B cell (primary cell): Measurements from ENCODE around the gene TMOD4. TPM values are rescaled to one million over a fixed set of nuclear protein-coding genes. Genes with fewer than 3 reads are reported as not detected.
A peak's percentile ranks its signal among the peaks of the same experiment; 100 is the strongest.

Experiments
- ATAC-seq: fragments of 200-7000 bp; cut with Tn5 transposase; one replicate; pipeline ENCODE4 v1.10.0; 2021; ENCODE audit warnings: low read depth, mild to moderate bottlenecking, moderate number of reproducible peaks, moderate library complexity
- CTCF ChIA-PET: fragments of 350-600 bp; sonication (Branson Sonifier 250); formaldehyde crosslinking; loops from one replicate; lab custom pipeline; 2021; ENCODE audit warnings: antibody characterized with exemption, inconsistent platforms; lab: Charles Lee
- POLR2A ChIA-PET: fragments of 350-600 bp; sonication (Branson Sonifier 250); formaldehyde crosslinking; loops from one replicate; lab custom pipeline; 2021; ENCODE audit warnings: antibody characterized with exemption; lab: Charles Lee
- DNase-seq: peaks from one replicate; pipeline ENCODE4 v3.0.0; 2013
- H2AFZ ChIP-seq: 2 replicates; pipeline ENCODE4 v1.6.1; 2012; ENCODE audit warnings: mild to moderate bottlenecking, low read depth, low read length; ENCODE audit not compliant: insufficient read depth, poor library complexity, severe bottlenecking
- H3K27ac ChIP-seq, 2 donors: 1 replicate in 1 of 2; 2 replicates in 1 of 2; pipeline ENCODE4 v1.5.1; 2012 to 2013; ENCODE audit warnings: low read length in 2 of 2, mild to moderate bottlenecking in 2 of 2, moderate library complexity in 1 of 2
- H3K27me3 ChIP-seq, 4 experiments: fragments of 200-600 bp in 1 of 4; sonication (generic) in 1 of 4; replicated peaks in 1 of 4; 1 replicate in 2 of 4; 2 replicates in 2 of 4; pipeline versions ENCODE4 v1.6.1 to v1.7.0; 2013 to 2016; ENCODE audit warnings: low read length in 3 of 4, mild to moderate bottlenecking in 2 of 4, mixed read lengths in 1 of 4, moderate library complexity in 1 of 4; ENCODE audit not compliant: insufficient read depth in 4 of 4, control insufficient read depth in 3 of 4; ENCODE audit errors: control extremely low read depth in 1 of 4
- H3K36me3 ChIP-seq, 2 experiments: replicated peaks in 1 of 2; 1 replicate in 1 of 2; 2 replicates in 1 of 2; pipeline versions ENCODE4 v1.6.1 to v1.7.1; 2013; ENCODE audit warnings: low read length in 1 of 2; ENCODE audit not compliant: insufficient read depth in 2 of 2, control insufficient read depth in 1 of 2; ENCODE audit errors: control extremely low read depth in 1 of 2, extremely low read depth in 1 of 2
- H3K4me1 ChIP-seq, 2 donors: fragments of 200-600 bp in 1 of 2; sonication (generic) in 1 of 2; 1 replicate in 1 of 2; 2 replicates in 1 of 2; pipeline versions ENCODE4 v1.5.1 to v1.6.1; 2013 to 2017; ENCODE audit warnings: low read length in 2 of 2; ENCODE audit not compliant: control insufficient read depth in 2 of 2, insufficient read depth in 2 of 2
- H3K4me2 ChIP-seq: replicated peaks from 2 replicates; pipeline ENCODE3; 2012; ENCODE audit warnings: mild to moderate bottlenecking, low read depth, low read length; ENCODE audit not compliant: poor library complexity, severe bottlenecking
- H3K4me3 ChIP-seq, 5 experiments: fragments of 200-600 bp in 1 of 5; sonication (generic) in 1 of 5; 1 replicate in 3 of 5; 2 replicates in 2 of 5; pipeline versions ENCODE4 v1.5.1 to v1.7.0; 2011 to 2016; ENCODE audit warnings: low read length in 4 of 5, mild to moderate bottlenecking in 4 of 5, low read depth in 2 of 5, control low read depth in 1 of 5, moderate library complexity in 1 of 5; ENCODE audit not compliant: insufficient read depth in 1 of 5; ENCODE audit errors: control extremely low read depth in 1 of 5, extremely low read depth in 1 of 5
- H3K79me2 ChIP-seq: fragments of 200-600 bp; sonication (generic); one replicate; pipeline ENCODE4 v1.6.0; 2016; ENCODE audit warnings: low read length; ENCODE audit not compliant: control insufficient read depth, insufficient read depth
- H3K9ac ChIP-seq: fragments of 200-600 bp; sonication (generic); 2 replicates; pipeline ENCODE4 v1.6.1; 2017; ENCODE audit warnings: mild to moderate bottlenecking, low read length, moderate library complexity
- H3K9me3 ChIP-seq, 3 donors: one replicate each; pipeline versions ENCODE4 v1.6.1 to v1.7.1; 2013; ENCODE audit warnings: low read length in 2 of 3; ENCODE audit not compliant: control insufficient read depth in 2 of 3, insufficient read depth in 1 of 3; ENCODE audit errors: control extremely low read depth in 1 of 3
- H4K20me1 ChIP-seq: 2 replicates; pipeline ENCODE4 v1.6.0; 2012; ENCODE audit warnings: mild to moderate bottlenecking, low read length; ENCODE audit not compliant: insufficient read depth, control insufficient read depth, poor library complexity, severe bottlenecking
- H3K27ac Mint-ChIP-seq: one replicate; pipeline ENCODE4 v1.8.0; 2021; ENCODE audit warnings: mixed read lengths
- H3K27me3 Mint-ChIP-seq: one replicate; pipeline ENCODE4 v1.8.0; 2021; ENCODE audit warnings: mixed read lengths
- H3K4me1 Mint-ChIP-seq: one replicate; pipeline ENCODE4 v1.8.0; 2021; ENCODE audit warnings: mixed read lengths
- H3K4me3 Mint-ChIP-seq: one replicate; pipeline ENCODE4 v1.8.0; 2021; ENCODE audit warnings: mixed read lengths
- H3K9me3 Mint-ChIP-seq: one replicate; pipeline ENCODE4 v1.8.0; 2022; ENCODE audit warnings: mixed read lengths; ENCODE audit not compliant: insufficient read depth
- CTCF ChIP-seq: fragments of 200-600 bp; IDR thresholded peaks from one replicate; pipeline ENCODE4 v1.8.0; 2022; ENCODE audit warnings: antibody characterized with exemption, mild to moderate bottlenecking
- EZH2 ChIP-seq: IDR thresholded peaks from 2 replicates; pipeline ENCODE4 v1.6.1; 2012; ENCODE audit warnings: borderline replicate concordance, low read depth, mild to moderate bottlenecking, moderate library complexity, low read length; ENCODE audit not compliant: insufficient read depth, poor library complexity, severe bottlenecking
- WGBS: methylation state at CpG from one replicate; pipeline ENCODE4 v1.1.5; 2013; ENCODE audit warnings: missing lambda C conversion rate; ENCODE audit not compliant: insufficient coverage; 5-methylcytosine and 5-hydroxymethylcytosine counted together
- intact Hi-C: fragments of 100-400 bp; cut with micrococcal nuclease; formaldehyde crosslinking; loops from one replicate; pipeline ENCODE4 v1.10.0; 2022
- polyA plus RNA-seq: library from polyadenylated mRNA; depleted of rRNA; stranded (reverse); fragments of >200 nt; gene quantifications from 2 replicates; pipeline ENCODE4 v1.2.3, GENCODE V29; 2012
- total RNA-seq, 2 donors: library from RNA; stranded (reverse); fragments of 120-200 nt in 1 of 2; gene quantifications; 1 replicate in 1 of 2; 2 replicates in 1 of 2; pipeline versions ENCODE4 v1.2.3 to v1.2.4, GENCODE V29; 2013 to 2022

The TMOD4 gene
- total and polyA plus RNA-seq, 2 donors (not counting 1 experiment from before 2014, with no cell fraction given), result 1.7 to 3.5 TPM

GRCh38 chr1:151221616-151222015, 45.8 kb upstream of the TMOD4 start:
- no peaks in the 10 kb centered on the region for H3K9me3 Mint-ChIP-seq
- POLR2A ChIA-PET, result no interaction called here
- intact Hi-C loops, result no loop called here
- WGBS, result no CpG with 5 or more reads among the region's 1 CpG
- Histone ChIP-seq H3K4me1 (no peaks in the 10 kb centered on the region), H3K9ac (no peak overlapping the region), H3K79me2 (peaks cover 73% of the 10 kb centered on the region), H3K27ac (no peak overlapping the region), H4K20me1 (peaks cover 44% of the 10 kb centered on the region), H3K4me3 (no peak overlapping the region), H3K27me3 (no peaks in the 10 kb centered on the region), H3K36me3 (peaks cover 7 to 29% of the 10 kb centered on the region in 2 experiments), H3K4me2 (no peak overlapping the region), H2AFZ (no peak overlapping the region), H3K9me3 (no peaks in the 10 kb centered on the region)
- DNase-seq, result no peak
- CTCF ChIA-PET, result interaction anchor here (0.5 kb wide), 1 partner anchor 32 kb away, joined by 3 read pairs; no protein-coding TSS in a partner anchor
- no peak for TF ChIP-seq EZH2
- no peak for TF ChIP-seq CTCF
- peaks cover 3% of the 10 kb centered on the region for H3K4me1 Mint-ChIP-seq
- ATAC-seq, result no peak
- no peaks in the 10 kb centered on the region for H3K27me3 Mint-ChIP-seq
- no peak overlapping the region for H3K27ac Mint-ChIP-seq
- H3K4me3 Mint-ChIP-seq, result no peak overlapping the region

DNA sequence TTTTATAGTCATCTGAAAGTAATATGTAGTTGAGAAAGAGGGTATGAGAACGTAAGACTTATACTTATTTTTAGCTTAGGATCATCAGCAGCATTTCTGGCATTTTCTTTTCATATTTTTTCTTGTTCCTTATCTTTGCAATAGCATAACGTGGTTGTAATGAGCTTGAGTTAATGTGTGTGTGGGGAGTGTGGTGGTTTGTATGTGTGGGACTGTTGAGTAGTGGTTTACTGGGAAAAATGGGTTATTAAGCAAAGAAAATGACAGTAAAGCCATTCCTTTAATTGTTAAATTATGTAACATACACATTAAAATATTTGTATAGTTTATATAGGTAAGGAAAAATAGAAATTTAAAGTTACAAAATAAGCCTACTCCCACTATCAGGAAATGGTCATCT, 37.8 kb upstream of the TMOD4 start:
- no peaks in the 10 kb centered on the region for H3K9me3 ChIP-seq
- TF ChIP-seq CTCF (no peak), EZH2 (no peak)
- ATAC-seq, result no peak
- no peaks in the 10 kb centered on the region for H3K27me3 ChIP-seq
- CTCF ChIA-PET, result interaction anchor here (0.6 kb wide), 1 partner anchor 91 kb away, joined by 3 read pairs; no protein-coding TSS in a partner anchor
- Mint-ChIP-seq H3K27ac (peak overlapping the region; percentile 63), H3K4me3 (no peak overlapping the region), H3K9me3 (no peaks in the 10 kb centered on the region), H3K4me1 (peaks cover 18% of the 10 kb centered on the region), H3K27me3 (no peaks in the 10 kb centered on the region)
- no peak for DNase-seq
- H3K27ac ChIP-seq, result no peak overlapping the region
- H3K9ac ChIP-seq, result no peak overlapping the region
- peaks cover 20% of the 10 kb centered on the region for H4K20me1 ChIP-seq
- POLR2A ChIA-PET, result no interaction called here
- WGBS, result no CpG with 5 or more reads among the region's 2 CpGs
- H3K4me1 ChIP-seq, result no peaks in the 10 kb centered on the region
- intact Hi-C loops, result no loop called here
- no peak overlapping the region for H3K4me3 ChIP-seq
- H2AFZ ChIP-seq, result no peak overlapping the region
- H3K79me2 ChIP-seq, result peaks cover 94% of the 10 kb centered on the region
- no peak overlapping the region for H3K4me2 ChIP-seq
- H3K36me3 ChIP-seq, result peaks cover 3 to 33% of the 10 kb centered on the region in 2 experiments
